HTR-8/SVneo (cell line): ENCODE measurements around the gene NR2E1.

Source experiments
- DNase-seq: peaks from one replicate; pipeline ENCODE4 v3.0.0; 2011; ENCODE audit warnings: low spot score, mixed read lengths; ENCODE audit not compliant: insufficient read length
- FAIRE-seq: peaks from 2 replicates; lab custom pipeline; 2011; peaks lifted over from hg19 to GRCh38; lab: Jason Lieb, UNC

NR2E1 gene

GRCh38 chr6:108203189-108204112 is 37.6 kb downstream of the NR2E1 start:
- DNase-seq (no peak), FAIRE-seq (no peak)

GRCh38 chr6:108207013-108207412 is 41.2 kb downstream of the NR2E1 start:
- FAIRE-seq, result no peak
- DNase-seq, result no peak

GRCh38 chr6:108209738-108210137 is 43.9 kb downstream of the NR2E1 start:
- no peak for DNase-seq

GRCh38 chr6:108210556-108210955 is 44.7 kb downstream of the NR2E1 start:
- FAIRE-seq, result no peak

More at GRCh38 chr6:108209738-108210137, 43.9 kb downstream of the NR2E1 start:
- no peak for FAIRE-seq

GRCh38 chr6:108211671-108212070 is 45.8 kb downstream of the NR2E1 start:
- no peak for FAIRE-seq
- no peak for DNase-seq

More at GRCh38 chr6:108210556-108210955, 44.7 kb downstream of the NR2E1 start:
- no peak for DNase-seq

GRCh38 chr6:108222064-108222463 is 56.2 kb downstream of the NR2E1 start:
- DNase-seq (no peak), FAIRE-seq (no peak)

GRCh38 chr6:108222504-108222903 is 56.7 kb downstream of the NR2E1 start:
- DNase-seq (no peak), FAIRE-seq (no peak)

- no peak for FAIRE-seq
- no peak for DNase-seq
Observed at GRCh38 chr6:108227290-108227689, 61.5 kb downstream of the NR2E1 start.

- FAIRE-seq, result no peak
- no peak for DNase-seq
Observed at GRCh38 chr6:108228416-108228815, 62.6 kb downstream of the NR2E1 start.

- DNase-seq, result no peak
Observed at GRCh38 chr6:108235127-108235526, 69.3 kb downstream of the NR2E1 start.

GRCh38 chr6:108236791-108237190 is 71.0 kb downstream of the NR2E1 start:
- no peak for FAIRE-seq
- DNase-seq, result no peak

More at GRCh38 chr6:108235127-108235526, 69.3 kb downstream of the NR2E1 start:
- FAIRE-seq, result no peak

GRCh38 chr6:108238322-108238721 is 72.5 kb downstream of the NR2E1 start:
- FAIRE-seq (no peak), DNase-seq (no peak)
